Calu3 (cell line): ENCODE results near the gene SMAGP. TPM values are rescaled to one million over a fixed set of nuclear protein-coding genes. Genes with fewer than 3 reads are reported as not detected.

ENCODE experiments used
- BruUV-seq: library from RNA; stranded (reverse); fragments of 400-500 nt; replicated peaks from 2 replicates; lab custom pipeline; 2021; lab: Mats Ljungman, UMichigan
- CTCF ChIA-PET: fragments of 300-600 bp; sonication (Branson Sonifier 250); formaldehyde crosslinking; loops from one replicate; lab custom pipeline; 2022; ENCODE audit warnings: antibody characterized with exemption; lab: Charles Lee
- DNase-seq: peaks from one replicate; pipeline ENCODE4 v3.0.0; 2022
- H3K27ac Mint-ChIP-seq: one replicate; pipeline ENCODE4 v1.8.0; 2022; ENCODE audit warnings: mixed read lengths; ENCODE audit not compliant: unreplicated experiment
- H3K27me3 Mint-ChIP-seq: one replicate; pipeline ENCODE4 v1.8.0; 2022; ENCODE audit warnings: mixed read lengths; ENCODE audit not compliant: unreplicated experiment
- H3K36me3 Mint-ChIP-seq: one replicate; pipeline ENCODE4 v1.8.0; 2022; ENCODE audit warnings: mild to moderate bottlenecking, moderate library complexity, mixed read lengths; ENCODE audit not compliant: insufficient read depth, unreplicated experiment
- H3K4me1 Mint-ChIP-seq: one replicate; pipeline ENCODE4 v1.8.0; 2022; ENCODE audit warnings: mild to moderate bottlenecking, low read depth, mixed read lengths; ENCODE audit not compliant: unreplicated experiment
- H3K4me3 Mint-ChIP-seq: one replicate; pipeline ENCODE4 v1.8.0; 2022; ENCODE audit warnings: mild to moderate bottlenecking, low read depth, moderate library complexity, mixed read lengths; ENCODE audit not compliant: unreplicated experiment
- H3K9me3 Mint-ChIP-seq: one replicate; pipeline ENCODE4 v1.8.0; 2022; ENCODE audit warnings: low read depth, mixed read lengths; ENCODE audit not compliant: unreplicated experiment
- CTCF ChIP-seq: fragments of 200-600 bp; IDR thresholded peaks from one replicate; pipeline ENCODE4 v1.8.0; 2022; ENCODE audit warnings: antibody characterized with exemption; ENCODE audit not compliant: unreplicated experiment
- intact Hi-C: fragments of 100-400 bp; cut with micrococcal nuclease; formaldehyde crosslinking; loops from one replicate; pipeline ENCODE4 v1.10.0; 2022; ENCODE audit not compliant: unreplicated experiment
- total RNA-seq: library from RNA; stranded (reverse); gene quantifications from 2 replicates; pipeline ENCODE4 v1.2.3, GENCODE V29; 2022

Gene SMAGP
- total RNA-seq, 1 experiment from 2014 or later: 60.9 TPM

DNA sequence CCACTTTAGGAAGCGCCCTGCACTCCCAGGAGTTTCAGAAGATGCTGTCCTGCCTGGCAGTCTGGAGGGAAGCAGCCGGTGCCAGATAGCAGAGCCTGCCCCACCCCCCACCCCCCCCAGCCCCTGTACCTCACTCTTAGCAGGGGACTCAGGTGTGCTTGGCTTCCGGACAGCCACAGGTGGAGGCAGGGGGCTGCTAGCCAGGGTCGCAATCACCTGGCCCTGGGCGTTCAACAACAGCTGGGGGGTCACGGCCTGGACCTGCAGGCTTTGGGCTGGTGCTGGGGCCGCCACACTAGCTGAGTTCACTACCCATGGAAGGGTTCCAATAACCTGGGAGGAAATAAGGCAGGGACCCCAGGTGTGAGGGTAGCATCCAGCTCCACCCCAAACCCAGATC, 74.4 kb downstream of the SMAGP start:
- CTCF ChIA-PET: no interaction called here
- TF ChIP-seq CTCF: no peak
- Mint-ChIP-seq H3K27me3 (no peaks in the 10 kb centered on the region), H3K4me1 (no peaks in the 10 kb centered on the region), H3K27ac (no peak overlapping the region), H3K36me3 (no peaks in the 10 kb centered on the region), H3K9me3 (no peaks in the 10 kb centered on the region), H3K4me3 (no peak overlapping the region)
- BruUV-seq: no TSS peak
- intact Hi-C loops: no loop called here
- no peak for DNase-seq

Other genes starting within 250 kb of the SMAGP start
- 49.5 and 51.3 TPM in 2 replicates for gene SLC11A2, start 244.0 kb downstream of the SMAGP start, total RNA-seq
- 41.6 and 47.1 TPM in 2 replicates for gene LETMD1, start 222.1 kb downstream of the SMAGP start, total RNA-seq
- 18.1 and 19.5 TPM in 2 replicates for gene CSRNP2, start 186.8 kb downstream of the SMAGP start, total RNA-seq
- 19.3 and 19.6 TPM in 2 replicates for gene TFCP2, start 97.3 kb downstream of the SMAGP start, total RNA-seq
- gene POU6F1, start 52.4 kb downstream of the SMAGP start, total RNA-seq: 2.5 and 4.2 TPM in 2 replicates
- 96.3 and 103 TPM in 2 replicates for gene DAZAP2, start 31.6 kb downstream of the SMAGP start, total RNA-seq
- not detected in 2 replicates for gene BIN2, start 53.8 kb upstream of the SMAGP start, total RNA-seq
- not detected in 2 replicates for gene CELA1, start 76.3 kb upstream of the SMAGP start, total RNA-seq
- gene GALNT6, start 121.0 kb upstream of the SMAGP start, total RNA-seq: 34.0 and 45.3 TPM in 2 replicates
- gene SLC4A8, start 154.4 kb upstream of the SMAGP start, total RNA-seq: 0.76 and 1.1 TPM in 2 replicates